Thyroid gland (tissue), 4 donors: ENCODE measurements around the gene NPHP4.

Experiments used
- POLR2A ChIP-seq, 2 donors: fragments of 450-650 bp; IDR thresholded peaks; one replicate each; pipeline ENCODE4 v1.6.1; 2017; ENCODE audit warnings: antibody characterized with exemption in 2 of 2, mild to moderate bottlenecking in 2 of 2, moderate library complexity in 1 of 2
- TF ChIP-seq, protein P1 (sequence below), 6 experiments: fragments of 200-600 bp in 3 of 6; fragments of 450-650 bp in 3 of 6; sonication (generic) in 3 of 6; IDR thresholded peaks; one replicate each; pipeline ENCODE4 v1.5.1; 2016 to 2019; ENCODE audit warnings: antibody characterized with exemption in 6 of 6, mild to moderate bottlenecking in 2 of 6, inconsistent platforms in 1 of 6, moderate library complexity in 1 of 6

DNA sequence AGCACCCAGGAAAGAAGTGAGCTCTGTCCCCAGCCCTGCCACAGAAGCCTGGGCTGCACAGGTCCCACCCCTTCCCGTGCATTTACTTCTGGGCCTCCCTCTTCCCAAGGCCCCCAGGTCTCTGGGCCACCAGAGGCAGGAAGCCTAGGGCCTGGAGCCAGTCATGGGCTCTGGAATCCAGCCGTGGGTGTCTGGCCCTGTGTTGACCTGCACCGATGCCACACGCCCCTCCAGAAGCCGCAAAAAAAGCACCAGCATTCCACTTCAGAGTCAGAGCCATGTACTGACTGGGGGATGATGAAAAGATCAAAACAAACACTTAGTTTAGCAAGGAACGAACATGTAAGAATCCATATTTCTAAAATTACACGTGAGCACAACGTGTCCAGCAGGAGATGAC is 141.7 kb downstream of the NPHP4 start:
- TF ChIP-seq, protein P1, sequence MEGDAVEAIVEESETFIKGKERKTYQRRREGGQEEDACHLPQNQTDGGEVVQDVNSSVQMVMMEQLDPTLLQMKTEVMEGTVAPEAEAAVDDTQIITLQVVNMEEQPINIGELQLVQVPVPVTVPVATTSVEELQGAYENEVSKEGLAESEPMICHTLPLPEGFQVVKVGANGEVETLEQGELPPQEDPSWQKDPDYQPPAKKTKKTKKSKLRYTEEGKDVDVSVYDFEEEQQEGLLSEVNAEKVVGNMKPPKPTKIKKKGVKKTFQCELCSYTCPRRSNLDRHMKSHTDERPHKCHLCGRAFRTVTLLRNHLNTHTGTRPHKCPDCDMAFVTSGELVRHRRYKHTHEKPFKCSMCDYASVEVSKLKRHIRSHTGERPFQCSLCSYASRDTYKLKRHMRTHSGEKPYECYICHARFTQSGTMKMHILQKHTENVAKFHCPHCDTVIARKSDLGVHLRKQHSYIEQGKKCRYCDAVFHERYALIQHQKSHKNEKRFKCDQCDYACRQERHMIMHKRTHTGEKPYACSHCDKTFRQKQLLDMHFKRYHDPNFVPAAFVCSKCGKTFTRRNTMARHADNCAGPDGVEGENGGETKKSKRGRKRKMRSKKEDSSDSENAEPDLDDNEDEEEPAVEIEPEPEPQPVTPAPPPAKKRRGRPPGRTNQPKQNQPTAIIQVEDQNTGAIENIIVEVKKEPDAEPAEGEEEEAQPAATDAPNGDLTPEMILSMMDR (IDR thresholded peaks at IDR 0.05) = no peak
- TF ChIP-seq POLR2A (IDR thresholded peaks at IDR 0.05) = no peak
